Epidermal melanocyte (primary cell): ENCODE measurements around the gene GET4.
"Not testable (repeated sequence)": the region's sequence is repeated elsewhere in the genome, so short reads cannot be mapped to it uniquely, and the experiment has no call there.

Experiments
- DNase-seq: peaks from one replicate; pipeline ENCODE4 v3.0.0; 2011; ENCODE audit warnings: low spot score; ENCODE audit not compliant: insufficient read length

The GET4 gene

GRCh38 chr7:869348-869747 lies 7.0 kb upstream of the GET4 start:
- no peak for DNase-seq

GRCh38 chr7:871900-872537 lies 4.3 kb upstream of the GET4 start:
- no peak for DNase-seq

DNA sequence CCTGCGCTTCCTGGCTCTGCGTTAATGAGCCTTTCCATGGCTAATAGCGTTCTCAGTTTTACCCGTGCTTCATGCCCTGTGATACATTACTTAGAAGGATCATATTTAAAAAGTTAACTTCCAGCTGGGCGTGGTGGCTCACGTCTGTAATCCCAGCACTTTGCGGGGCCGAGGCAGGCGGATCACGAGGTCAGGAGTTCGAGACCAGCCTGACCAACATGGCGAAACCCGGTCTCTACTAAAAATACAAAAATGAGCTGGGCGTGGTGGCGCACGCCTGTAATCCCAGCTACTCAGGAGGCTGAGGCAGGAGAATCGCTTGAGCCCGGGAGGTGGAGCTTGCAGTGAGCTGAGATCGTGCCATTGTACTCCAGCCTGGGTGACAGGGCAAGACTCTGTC lies 3.7 kb upstream of the GET4 start:
- not testable (repeated sequence) for DNase-seq

DNA sequence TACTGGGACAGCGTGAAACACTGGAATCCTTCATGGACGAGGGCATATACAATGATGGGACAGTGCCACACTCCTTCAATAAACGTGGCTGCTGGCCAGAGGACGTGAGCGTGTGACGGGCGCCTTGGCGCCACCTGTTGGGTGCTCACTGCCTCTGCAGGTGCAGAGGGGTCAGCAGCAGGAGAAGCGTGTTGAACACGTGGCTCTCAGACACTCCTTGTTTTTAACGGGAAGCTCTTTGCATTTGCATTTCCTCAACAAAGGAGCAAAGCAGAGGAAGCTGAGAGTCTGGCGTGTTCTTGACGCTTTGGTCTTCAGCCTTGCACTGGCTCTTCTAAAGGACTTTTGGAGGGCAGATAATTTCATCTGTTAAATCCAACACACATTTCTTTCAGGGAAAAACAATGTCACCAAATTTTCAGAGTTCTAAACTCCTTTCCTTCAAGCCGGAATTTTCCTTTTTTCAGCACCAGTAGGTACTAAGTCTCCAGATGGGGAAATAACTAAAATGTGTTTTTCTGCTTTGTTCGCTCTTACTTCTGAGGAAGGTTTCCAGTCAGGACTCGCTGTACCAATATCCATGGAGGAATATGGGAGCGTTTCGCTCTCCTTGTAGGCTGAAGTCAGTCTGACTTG lies 2.9 kb upstream of the GET4 start:
- peak; percentile 83 for DNase-seq

GRCh38 chr7:874031-874749 lies 2.2 kb upstream of the GET4 start:
- no peak for DNase-seq

DNA sequence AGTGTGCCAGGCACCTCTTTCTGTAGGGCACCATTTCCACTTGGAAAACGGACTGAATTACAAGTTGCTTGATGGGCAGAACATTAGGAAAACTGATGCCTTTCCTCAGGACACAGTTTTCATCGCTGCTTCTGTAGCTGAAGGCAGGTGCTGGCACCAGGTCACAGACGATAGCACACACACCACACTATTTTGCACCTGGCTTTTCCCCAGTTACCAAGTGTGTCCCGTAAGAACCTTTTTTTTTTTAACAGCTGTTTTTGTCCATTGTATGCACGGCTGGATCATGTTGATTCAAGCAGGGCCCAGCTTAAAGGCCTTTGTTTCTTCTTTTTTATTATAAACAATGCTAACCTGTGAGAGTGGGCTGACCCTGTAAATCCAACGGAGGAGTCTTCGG lies 1.3 kb upstream of the GET4 start:
- DNase-seq, result no peak

DNA sequence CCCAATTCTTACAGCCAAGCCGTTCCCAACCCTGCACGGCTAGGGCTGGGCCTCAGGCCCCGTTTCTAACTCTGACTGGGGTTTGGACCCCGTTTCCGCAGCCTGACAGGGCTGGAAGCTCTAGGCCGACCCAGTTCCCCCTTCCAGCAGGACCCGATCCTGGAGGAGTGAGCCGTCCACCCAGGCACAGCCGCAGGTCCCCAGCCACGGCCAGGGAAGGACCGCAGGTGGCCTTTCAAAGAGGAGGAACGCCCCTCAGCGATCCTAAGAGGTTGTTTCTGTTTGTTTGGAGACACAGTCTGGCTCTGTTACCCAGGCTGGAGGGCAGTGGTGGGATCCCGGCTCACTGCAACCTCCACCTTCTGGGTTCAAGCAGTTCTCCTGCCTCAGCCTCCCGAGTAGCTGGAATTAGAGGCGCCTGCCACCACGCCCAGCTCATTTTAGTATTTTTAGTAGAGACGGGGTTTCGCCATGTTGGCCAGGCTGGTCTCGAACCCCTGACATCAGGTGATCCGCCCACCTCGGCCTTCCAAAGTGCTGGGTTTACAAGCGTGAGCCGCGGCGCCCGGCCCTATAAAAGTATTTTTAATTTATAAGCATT lies 778 bp upstream of the GET4 start:
- DNase-seq, result no peak

GRCh38 chr7:876972-877311 lies 588 bp downstream of the GET4 start:
- DNase-seq, result no peak

- DNase-seq, result no peak
Observed at GRCh38 chr7:877312-878232, 1.2 kb downstream of the GET4 start.

DNA sequence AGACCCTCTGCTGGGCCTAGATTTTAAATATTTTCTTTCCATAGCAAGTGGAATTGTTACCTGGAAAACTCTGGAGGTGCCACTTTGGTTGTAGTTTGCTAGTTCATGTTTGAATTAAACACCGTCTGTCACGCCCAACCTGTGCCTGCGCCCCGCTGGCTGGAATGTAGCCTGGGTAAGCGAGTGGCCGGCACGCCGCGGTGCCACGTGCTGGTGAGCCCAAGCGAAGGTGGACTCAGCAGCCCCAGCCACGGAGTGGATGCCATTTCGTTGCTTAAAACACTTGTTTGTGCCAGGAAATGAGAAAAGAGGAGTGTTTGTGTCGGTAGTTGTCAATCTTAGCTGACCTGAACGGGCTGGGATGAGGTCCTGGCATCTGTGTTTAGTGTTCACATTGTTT lies 2.7 kb downstream of the GET4 start:
- DNase-seq, result no peak

- DNase-seq, result no peak
Observed at GRCh38 chr7:879706-880105, 3.4 kb downstream of the GET4 start.

GRCh38 chr7:880450-880849 lies 4.1 kb downstream of the GET4 start:
- no peak for DNase-seq

GRCh38 chr7:881441-882234 lies 5.3 kb downstream of the GET4 start:
- no peak for DNase-seq

DNA sequence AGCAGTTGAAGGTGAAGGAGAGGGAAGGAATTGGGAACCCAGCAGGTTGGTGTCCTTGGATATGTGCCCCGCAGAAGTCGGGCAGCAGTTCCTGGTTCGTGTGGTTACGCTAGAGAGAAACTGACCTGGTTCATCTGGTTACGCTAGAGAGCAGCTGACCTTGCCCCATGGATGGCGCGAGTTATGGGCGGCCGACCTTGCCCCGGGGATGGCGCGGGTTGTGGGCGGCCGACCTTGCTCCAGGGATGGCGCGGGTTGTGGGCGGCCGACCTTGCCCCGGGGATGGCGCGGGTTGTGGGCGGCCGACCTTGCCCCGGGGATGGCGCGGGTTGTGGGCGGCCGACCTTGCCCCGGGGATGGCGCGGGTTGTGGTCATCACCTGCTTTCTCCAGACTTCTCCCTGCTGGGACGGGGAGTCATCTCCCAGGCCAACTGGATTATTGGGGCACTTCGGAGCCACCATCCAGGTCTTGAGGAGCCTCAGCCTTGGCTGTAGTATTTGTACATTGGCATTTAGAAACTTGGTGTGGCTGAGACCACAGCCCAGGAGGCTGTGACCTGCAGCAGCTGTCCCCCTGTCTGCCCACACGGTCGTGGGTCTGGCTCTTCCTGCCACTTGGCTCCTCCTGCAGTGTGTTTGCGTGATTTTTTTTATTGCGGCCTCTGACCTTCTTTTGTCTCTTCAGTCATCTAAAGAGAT lies 6.1 kb downstream of the GET4 start:
- DNase-seq, result no peak

GRCh38 chr7:883055-884021 lies 7.0 kb downstream of the GET4 start:
- no peak for DNase-seq

DNA sequence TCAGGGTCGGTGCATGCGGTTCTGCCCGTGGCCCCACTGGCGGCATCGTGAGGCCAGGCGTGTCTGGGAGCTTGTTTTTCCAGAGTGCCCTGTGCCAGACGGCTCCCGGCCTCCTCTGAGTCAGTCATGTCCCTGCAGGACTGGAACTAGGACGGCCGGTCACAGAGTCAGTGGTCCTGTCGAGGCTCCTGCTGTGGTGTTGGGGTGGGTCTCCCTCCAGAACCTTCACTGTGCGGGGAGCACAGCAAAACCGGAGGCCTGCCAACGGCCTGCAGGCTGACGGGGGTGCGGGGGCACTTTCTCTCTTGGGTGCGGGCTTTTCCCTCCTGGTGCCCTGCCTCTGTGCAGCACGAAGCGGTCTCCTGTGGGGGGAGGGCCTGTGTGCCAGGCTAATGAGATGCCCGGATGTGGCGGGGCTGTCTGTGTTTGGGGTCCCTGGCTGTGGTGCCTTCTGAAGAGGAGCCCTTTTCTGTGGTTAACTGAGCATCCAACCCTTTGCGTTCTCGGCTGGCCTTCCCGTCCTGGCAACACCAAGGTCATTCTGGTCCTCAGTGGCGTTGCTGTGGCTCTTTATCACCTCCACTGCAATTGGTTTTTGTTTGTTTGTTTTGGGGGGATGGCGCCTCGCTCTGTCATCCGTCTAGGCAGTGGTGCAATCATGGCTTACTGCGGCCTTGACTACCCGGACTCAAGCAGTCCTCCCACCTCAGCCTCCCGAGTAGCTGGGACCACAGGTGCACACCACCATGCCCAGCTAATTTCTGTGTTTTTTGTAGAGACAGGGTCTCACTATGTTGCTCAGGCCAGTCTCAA lies 8.0 kb downstream of the GET4 start:
- DNase-seq, result no peak

- no peak for DNase-seq
Observed at GRCh38 chr7:885261-885892, 9.0 kb downstream of the GET4 start.
